Lower leg skin (tissue), 4 donors: ENCODE data around the gene TCHP. TPM values are rescaled to one million over a fixed set of nuclear protein-coding genes. Genes with fewer than 3 reads are reported as not detected.

Source experiments
- DNase-seq, 2 donors: peaks; one replicate each; pipeline ENCODE4 v3.0.0-alpha.2; 2019; ENCODE audit warnings: low spot score in 2 of 2
- H3K4me3 ChIP-seq: fragments of 200-600 bp; sonication (generic); 2 replicates; pipeline ENCODE4 v1.5.1; 2017; ENCODE audit warnings: mild to moderate bottlenecking, low read depth; ENCODE audit not compliant: poor library complexity, severe bottlenecking
- POLR2A ChIP-seq, 2 donors: fragments of 450-650 bp; IDR thresholded peaks; one replicate each; pipeline ENCODE4 v1.6.1; 2016 to 2017; ENCODE audit warnings: antibody characterized with exemption in 2 of 2, mild to moderate bottlenecking in 1 of 2, moderate library complexity in 1 of 2
- whole genome bisulfite sequencing, 2 donors: methylation state at CpG; one replicate each; pipeline ENCODE4 v1.1.5; 2018; 5-methylcytosine and 5-hydroxymethylcytosine counted together
- intact Hi-C: fragments of 100-400 bp; cut with DNase I; formaldehyde crosslinking; loops from one replicate; pipeline ENCODE4 v1.15.0; 2023; ENCODE audit warnings: low total_unique reads
- total RNA-seq, 4 donors: library from RNA; depleted of rRNA; stranded (reverse); fragments of >200 nt; gene quantifications; one replicate each; pipeline ENCODE4 v1.1.0, GENCODE V29; 2016
- TF ChIP-seq, protein P1 (sequence below), 3 donors: fragments of 450-650 bp; IDR thresholded peaks; one replicate each; pipeline ENCODE4 v1.5.1; 2016; ENCODE audit warnings: antibody characterized with exemption in 3 of 3, mild to moderate bottlenecking in 3 of 3, moderate library complexity in 2 of 3

TCHP gene
- total RNA-seq, 4 donors from 2014 or later, result 28.3 to 61.5 (median 36.3) TPM

DNA sequence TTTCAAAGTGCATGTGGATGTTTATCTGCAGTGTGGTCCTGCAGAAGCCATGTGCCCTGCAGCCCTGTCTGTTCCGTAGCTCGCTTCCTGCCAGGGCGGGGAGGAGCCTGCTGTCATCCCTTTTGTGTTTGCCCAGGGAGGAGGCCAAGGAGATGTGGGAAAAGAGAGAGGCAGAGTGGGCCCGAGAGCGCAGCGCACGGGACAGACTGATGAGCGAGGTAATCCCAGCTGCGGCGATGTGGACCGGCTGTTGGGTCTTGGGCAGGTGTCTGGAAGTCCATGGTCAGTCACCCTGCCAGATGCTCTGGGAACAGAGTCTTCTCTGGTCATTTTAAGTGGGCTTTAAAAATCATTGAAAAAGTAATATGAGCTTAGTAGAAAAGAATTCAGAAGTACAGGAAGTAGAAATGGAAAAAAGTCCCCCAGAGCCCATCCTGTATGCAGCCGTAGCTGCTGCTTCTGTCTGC lies 12.8 kb downstream of the TCHP start:
- TF ChIP-seq, protein P1, sequence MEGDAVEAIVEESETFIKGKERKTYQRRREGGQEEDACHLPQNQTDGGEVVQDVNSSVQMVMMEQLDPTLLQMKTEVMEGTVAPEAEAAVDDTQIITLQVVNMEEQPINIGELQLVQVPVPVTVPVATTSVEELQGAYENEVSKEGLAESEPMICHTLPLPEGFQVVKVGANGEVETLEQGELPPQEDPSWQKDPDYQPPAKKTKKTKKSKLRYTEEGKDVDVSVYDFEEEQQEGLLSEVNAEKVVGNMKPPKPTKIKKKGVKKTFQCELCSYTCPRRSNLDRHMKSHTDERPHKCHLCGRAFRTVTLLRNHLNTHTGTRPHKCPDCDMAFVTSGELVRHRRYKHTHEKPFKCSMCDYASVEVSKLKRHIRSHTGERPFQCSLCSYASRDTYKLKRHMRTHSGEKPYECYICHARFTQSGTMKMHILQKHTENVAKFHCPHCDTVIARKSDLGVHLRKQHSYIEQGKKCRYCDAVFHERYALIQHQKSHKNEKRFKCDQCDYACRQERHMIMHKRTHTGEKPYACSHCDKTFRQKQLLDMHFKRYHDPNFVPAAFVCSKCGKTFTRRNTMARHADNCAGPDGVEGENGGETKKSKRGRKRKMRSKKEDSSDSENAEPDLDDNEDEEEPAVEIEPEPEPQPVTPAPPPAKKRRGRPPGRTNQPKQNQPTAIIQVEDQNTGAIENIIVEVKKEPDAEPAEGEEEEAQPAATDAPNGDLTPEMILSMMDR (IDR thresholded peaks at IDR 0.05), result no peak
- TF ChIP-seq POLR2A (IDR thresholded peaks at IDR 0.05), result no peak
- intact Hi-C loops, result loop anchor here (10.0 kb wide), 1 partner anchor 58 kb away; no protein-coding TSS in a partner anchor
- no peak for DNase-seq
- no peak overlapping the region for H3K4me3 ChIP-seq
- WGBS, 2 donors, result 85 to 87% methylated on average over 12 of the region's 12 CpGs

GRCh38 chr12:109914461-109914860 lies 14.4 kb downstream of the TCHP start:
- intact Hi-C loops, result loop anchor here (10.0 kb wide), 1 partner anchor 60 kb away; no protein-coding TSS in a partner anchor
- WGBS, 2 donors, result 64 to 73% methylated on average over 16 of the region's 16 CpGs
- TF ChIP-seq POLR2A (IDR thresholded peaks at IDR 0.05), result no peak
- TF ChIP-seq, protein P1 (IDR thresholded peaks at IDR 0.05), result no peak
- no peak overlapping the region for H3K4me3 ChIP-seq
- no peak for DNase-seq

GRCh38 chr12:109915171-109916040 lies 15.3 kb downstream of the TCHP start:
- TF ChIP-seq, protein P1 (IDR thresholded peaks at IDR 0.05), result no peak
- no peak for TF ChIP-seq POLR2A (IDR thresholded peaks at IDR 0.05)
- WGBS, 2 donors, result 49 to 59% methylated on average over 26 of the region's 26 CpGs
- intact Hi-C loops, result loop anchor here (10.0 kb wide), 1 partner anchor 61 kb away; no protein-coding TSS in a partner anchor
- DNase-seq, result no peak
- H3K4me3 ChIP-seq, result no peak overlapping the region

DNA sequence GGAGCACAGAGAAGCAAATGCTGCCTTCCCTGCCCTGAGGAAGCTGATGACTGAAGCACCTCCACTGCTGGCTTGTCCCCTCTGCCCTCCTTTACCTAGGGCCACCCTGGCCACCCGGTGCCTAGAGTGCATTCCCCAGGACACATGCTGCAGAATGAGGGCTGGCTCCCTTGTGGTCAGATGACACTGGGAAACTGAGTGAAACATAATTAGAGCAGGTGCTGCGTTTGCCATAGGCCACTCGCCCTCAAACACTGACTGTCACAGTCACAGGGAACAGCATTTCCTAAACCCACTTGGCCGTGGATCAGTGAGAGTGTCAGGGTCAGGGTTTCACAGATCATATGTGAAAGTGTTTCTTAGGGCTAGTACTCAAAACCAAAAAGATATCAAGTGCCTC lies 16.0 kb downstream of the TCHP start:
- DNase-seq, result no peak
- intact Hi-C loops, result loop anchor here (10.0 kb wide), 1 partner anchor 61 kb away; no protein-coding TSS in a partner anchor
- WGBS, 2 donors, result 84 to 85% methylated on average over 4 of the region's 4 CpGs
- TF ChIP-seq POLR2A (IDR thresholded peaks at IDR 0.05), result no peak
- TF ChIP-seq, protein P1 (IDR thresholded peaks at IDR 0.05), result no peak
- H3K4me3 ChIP-seq, result no peak overlapping the region

DNA sequence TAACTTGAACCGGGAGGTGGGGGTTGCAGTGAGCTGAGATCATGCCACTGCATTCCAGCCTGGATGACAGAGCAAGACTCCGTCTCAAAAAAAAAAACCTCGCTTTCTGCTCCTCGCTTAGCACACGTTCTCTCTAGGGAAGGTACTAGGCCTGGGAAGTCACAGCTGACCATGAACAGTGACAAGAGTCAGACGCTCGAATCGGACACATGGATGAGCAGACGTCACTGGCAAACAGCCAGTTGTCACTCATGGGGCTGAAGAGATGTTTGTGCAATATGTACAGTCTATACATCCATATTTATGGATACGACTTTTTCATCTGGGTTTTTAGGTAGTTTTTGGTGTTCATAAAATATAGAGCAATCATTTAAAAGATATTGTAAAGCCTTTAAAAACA lies 19.4 kb downstream of the TCHP start:
- no peak overlapping the region for H3K4me3 ChIP-seq
- TF ChIP-seq, protein P1 (IDR thresholded peaks at IDR 0.05), result no peak
- 79 to 83% methylated on average over 10 of the region's 10 CpGs for WGBS, 2 donors
- no peak for DNase-seq
- intact Hi-C loops, result loop anchor here (10.0 kb wide), 1 partner anchor 65 kb away; no protein-coding TSS in a partner anchor
